PC-9 (cell line): ENCODE results near the gene GRM1.

Experiments used
- CTCF ChIP-seq: fragments of 200-600 bp; sonication (generic); conservative IDR thresholded peaks from 2 replicates; pipeline ENCODE4 v1.6.1; 2017; ENCODE audit warnings: mixed run types, antibody characterized with exemption, mild to moderate bottlenecking, moderate library complexity
- EZH2 ChIP-seq: fragments of 200-600 bp; sonication (generic); IDR thresholded peaks from 2 replicates; pipeline ENCODE4 v1.8.0; 2017; ENCODE audit warnings: antibody characterized with exemption, low read depth

GRCh38 chr6:146302994-146303393 is 274.1 kb downstream of the GRM1 start:
- TF ChIP-seq CTCF, result no peak
- no peak for TF ChIP-seq EZH2
